HEK293T (cell line): Measurements from ENCODE around the gene RBL2.

Experiments used
- ARNT ChIP-seq: fragments of 450-650 bp; IDR thresholded peaks from 2 replicates; pipeline ENCODE4 v1.6.1; 2017; ENCODE audit warnings: mild to moderate bottlenecking
- BHLHE40 ChIP-seq: fragments of 450-650 bp; IDR thresholded peaks from 2 replicates; pipeline ENCODE4 v1.6.1; 2016; ENCODE audit warnings: mild to moderate bottlenecking, moderate library complexity, borderline replicate concordance
- FOXM1 ChIP-seq: fragments of 450-650 bp; IDR thresholded peaks from 2 replicates; pipeline ENCODE4 v1.6.1; 2017; ENCODE audit warnings: mild to moderate bottlenecking, borderline replicate concordance

DNA sequence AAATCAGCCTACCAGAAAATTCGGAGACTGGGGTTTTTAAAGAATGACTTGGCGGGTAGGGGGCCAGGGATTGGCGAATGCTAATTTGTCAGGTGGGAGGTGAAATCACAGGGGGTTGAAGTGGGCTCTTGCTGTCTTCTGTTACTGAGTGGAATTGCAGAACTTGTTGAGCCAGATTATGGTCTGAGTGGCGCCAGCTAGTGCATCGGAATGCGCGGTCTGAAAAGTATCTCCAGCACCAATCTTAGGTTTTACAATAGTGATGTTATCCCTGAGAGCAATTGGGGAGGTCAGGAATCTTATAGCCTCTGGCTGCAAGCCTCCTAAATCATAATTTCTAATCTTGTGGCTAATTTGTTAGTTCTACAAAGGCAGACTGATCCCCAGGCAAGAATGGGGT, 762 bp upstream of the RBL2 start:
- TF ChIP-seq BHLHE40: no peak
- no peak for TF ChIP-seq FOXM1
- TF ChIP-seq ARNT: no peak
